Activated naive CD4-positive, alpha-beta T cell treated with anti-CD3 and anti-CD28 coated beads, Interleukin-2, amount 50 U/mL, for 16 hours (primary cell): ENCODE data around the gene LINGO3.
A peak's percentile ranks its signal among the peaks of the same experiment; 100 is the strongest.

Source experiments
- DNase-seq: peaks from one replicate; pipeline ENCODE4 v3.0.0-alpha.2; 2020

Gene LINGO3

DNA sequence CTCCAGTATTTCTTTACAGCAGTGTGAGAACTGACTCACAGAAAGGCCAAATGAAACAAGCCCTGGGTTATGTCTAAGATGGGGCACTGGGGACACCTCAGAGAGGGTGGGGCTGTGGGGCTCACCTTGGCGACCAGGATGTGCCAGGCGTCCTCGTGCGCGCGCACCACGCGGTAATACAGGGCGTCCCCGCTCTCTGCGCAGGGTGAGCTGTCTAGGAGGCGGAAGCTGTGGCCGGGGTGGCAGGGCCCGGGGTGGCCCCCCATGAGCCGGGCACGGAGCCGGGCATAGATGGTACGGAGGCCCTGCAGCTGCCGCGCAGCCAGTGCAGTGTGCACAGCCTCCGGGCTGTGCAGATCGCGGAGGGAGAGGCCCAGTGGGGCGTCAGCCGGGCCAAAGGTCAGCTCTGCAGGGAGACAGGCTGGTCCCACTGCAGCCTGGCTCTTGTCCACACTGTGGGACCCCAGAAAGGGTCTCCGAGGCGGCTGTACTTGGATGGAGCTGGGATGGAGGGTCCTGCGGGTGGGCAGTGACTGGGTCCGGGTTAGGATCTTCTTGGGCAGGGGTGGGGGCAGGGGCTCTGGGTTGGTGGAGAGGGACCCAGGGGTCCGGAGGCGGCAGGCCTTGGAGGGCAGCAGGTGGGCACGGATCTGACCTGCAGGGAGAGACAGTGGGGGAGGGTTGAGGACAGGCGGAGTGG, 29.3 kb downstream of the LINGO3 start:
- DNase-seq = no peak

GRCh38 chr19:2277138-2277537, 30.8 kb downstream of the LINGO3 start:
- DNase-seq = no peak

DNA sequence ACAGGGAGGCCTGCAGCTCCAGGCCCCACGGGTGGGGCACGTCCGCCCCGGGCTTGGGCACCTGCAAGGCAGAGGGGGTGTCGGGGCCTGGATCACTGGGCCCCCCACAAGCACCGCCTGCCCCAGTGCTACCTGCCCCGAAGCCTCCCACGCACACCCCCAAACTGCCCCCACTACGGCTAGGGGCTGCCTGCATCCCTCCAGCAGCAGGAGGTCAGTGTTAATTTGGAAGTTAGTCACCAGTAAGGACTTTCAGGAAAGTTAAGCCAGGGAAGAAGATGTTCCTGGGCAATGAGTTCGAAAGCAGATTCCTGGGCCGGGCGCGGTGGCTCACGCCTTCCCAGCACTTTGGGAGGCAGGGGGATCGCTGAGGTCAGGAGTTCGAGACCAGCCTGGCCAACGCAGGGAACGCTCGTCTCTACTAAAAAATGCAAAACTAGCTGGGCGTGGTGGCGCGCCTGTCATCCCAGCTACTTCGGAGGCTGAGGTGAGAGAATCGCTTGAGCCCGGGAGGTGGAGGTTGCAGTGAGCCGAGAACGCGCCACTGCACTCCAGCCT, 31.4 kb downstream of the LINGO3 start:
- no peak for DNase-seq

GRCh38 chr19:2275588-2276428, 32.1 kb downstream of the LINGO3 start:
- no peak for DNase-seq

GRCh38 chr19:2274931-2275535, 32.9 kb downstream of the LINGO3 start:
- peak; percentile 38 for DNase-seq

- DNase-seq = no peak
Observed at GRCh38 chr19:2274185-2274711, 33.7 kb downstream of the LINGO3 start.

DNA sequence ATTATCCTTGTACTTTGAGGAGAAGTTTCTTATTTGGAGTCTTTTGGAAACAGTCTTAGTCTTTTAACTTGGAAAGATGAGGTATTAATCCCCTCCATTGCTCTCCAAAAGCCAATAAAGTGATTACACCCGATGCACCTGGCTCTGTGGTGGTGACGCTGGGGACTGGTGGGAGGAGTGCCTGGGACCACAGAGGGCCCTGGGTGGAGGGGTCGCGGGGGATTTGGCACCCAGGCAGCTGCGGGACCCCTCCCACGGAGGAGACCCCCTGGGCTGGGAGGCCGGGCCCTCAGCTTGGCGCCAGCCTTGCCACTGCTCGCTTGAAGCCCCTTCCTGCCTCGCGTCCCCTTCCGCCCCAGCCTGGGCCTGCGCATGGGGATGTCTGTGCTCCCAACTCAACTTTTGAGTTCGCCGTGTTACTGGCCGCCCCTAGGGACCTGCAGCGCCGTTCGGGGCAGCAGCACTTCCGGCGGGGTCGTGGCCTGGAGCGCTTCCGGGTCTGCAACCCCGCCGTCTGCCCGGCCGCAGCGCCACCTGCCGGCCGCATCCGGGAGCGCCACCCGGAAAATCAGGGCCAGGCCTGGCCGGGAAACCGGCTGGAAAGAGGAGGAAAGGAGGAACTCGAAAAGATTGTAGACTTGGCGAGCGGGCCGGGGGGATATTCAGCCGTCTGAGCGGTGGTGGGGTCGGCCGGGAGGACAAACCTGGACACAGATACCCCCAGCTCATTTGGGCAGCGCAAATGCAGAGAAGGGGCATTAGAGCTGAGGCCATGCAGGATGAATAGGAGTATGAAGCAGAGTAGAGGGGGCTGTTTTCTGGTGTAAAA, 34.4 kb downstream of the LINGO3 start:
- DNase-seq = peak; percentile 76

GRCh38 chr19:2271234-2272103, 36.5 kb downstream of the LINGO3 start:
- no peak for DNase-seq

GRCh38 chr19:2270423-2271233, 37.3 kb downstream of the LINGO3 start:
- DNase-seq = peak; percentile 80

GRCh38 chr19:2270157-2270422, 37.9 kb downstream of the LINGO3 start:
- peak; percentile 56 for DNase-seq

- peak; percentile 99 for DNase-seq
Observed at GRCh38 chr19:2269244-2270156, 38.5 kb downstream of the LINGO3 start.

- no peak for DNase-seq
Observed at GRCh38 chr19:2268861-2269243, 39.1 kb downstream of the LINGO3 start.

GRCh38 chr19:2268480-2268830, 39.5 kb downstream of the LINGO3 start:
- DNase-seq = no peak

DNA sequence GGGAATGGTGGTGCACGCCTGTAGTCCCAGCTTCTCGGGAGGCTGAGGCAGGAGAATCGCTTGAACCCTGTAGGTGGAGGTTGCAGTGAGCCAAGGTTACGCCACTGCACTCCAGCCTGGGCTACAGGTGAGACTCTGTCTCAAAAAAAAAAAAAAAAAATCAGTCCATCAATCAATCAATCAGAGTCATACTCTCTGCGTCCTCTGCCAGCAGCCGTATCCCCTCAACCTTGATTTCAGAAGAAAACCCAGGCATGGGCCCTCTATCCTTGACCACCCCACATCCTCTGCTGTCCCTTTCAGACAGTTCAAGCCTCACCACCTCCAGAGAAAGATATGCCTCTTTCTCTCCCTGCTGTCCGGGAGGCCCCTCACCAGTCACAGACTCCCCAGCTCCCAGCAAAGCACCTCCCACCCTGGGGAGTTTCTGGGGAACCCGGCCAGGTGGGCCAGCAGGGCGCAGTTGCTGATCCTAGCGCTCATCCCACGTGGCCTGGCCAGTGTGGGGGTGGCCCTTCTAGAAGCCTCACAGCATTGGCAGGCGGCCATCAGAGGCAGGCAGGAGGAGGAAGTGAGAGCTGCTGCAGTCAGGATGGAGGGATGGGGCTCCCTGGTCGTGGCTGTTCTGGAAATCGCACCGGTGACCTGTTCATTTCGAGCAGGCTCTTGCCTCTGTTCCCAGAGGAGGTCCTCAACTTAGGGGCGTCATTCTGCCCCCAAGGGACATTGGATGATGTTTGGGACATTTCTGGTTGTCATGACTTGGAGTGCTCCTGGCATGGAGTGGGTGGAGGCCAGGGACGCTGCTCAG, 41.6 kb downstream of the LINGO3 start:
- DNase-seq = peak; percentile 46

DNA sequence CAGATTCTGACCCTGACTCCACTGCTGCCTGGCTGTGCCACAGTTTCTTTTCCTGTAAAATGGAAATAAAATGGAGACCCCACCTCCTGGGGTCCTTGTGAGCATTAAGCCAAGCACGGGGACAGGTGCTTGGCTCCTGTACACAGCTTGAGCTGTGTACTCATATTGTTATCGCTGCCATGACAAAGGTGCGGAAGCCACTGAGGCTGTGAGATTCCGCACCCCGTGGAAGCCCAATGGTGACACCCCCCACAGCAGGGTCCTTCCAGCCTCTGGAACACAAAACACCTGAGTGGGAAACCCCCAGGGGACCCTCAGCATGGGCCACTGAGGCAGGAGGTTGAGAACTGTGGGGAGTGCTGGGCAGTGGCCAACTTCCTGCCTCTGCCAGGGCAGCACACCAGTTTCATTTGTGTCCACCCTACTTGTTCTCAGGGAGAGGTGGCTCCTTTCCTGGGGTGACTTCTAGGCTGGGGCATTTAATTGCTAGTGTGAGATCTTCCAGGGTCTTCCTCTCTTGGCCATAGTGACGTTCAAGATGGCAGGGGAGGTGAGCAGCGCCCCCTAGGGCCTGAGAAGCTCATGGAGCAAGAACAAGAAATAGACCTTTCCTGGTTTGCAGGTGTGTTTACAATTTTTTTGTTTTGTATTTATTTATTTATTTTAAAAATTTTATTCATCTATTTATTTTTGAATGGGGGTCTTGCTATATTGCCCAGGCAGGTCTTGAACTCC, 46.3 kb downstream of the LINGO3 start:
- DNase-seq = peak; percentile 61

- no peak for DNase-seq
Observed at GRCh38 chr19:2260341-2260805, 47.6 kb downstream of the LINGO3 start.

DNA sequence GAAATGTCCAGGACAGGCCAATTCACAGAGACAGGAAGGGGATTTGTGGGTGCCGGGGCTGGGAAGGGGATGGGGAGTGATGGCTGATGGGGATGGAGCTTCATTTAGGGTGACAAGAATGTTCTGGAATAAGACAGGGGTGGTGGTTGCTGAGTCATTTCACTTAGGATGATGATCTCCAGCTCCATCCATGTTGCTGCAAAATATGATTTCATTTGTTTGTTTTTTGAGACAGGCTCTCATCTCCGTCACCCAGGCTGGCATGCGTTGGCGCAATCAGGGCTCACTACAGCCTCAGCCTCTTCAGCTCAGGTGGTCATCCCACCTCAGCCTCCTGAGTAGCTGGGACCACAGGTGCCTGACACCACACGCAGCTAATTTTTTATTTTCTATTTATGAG, 48.6 kb downstream of the LINGO3 start:
- no peak for DNase-seq
